ENCODE measurements around the gene IFFO2.

- TF ChIP-seq CTCF (IDR thresholded peaks at IDR 0.05; ENCODE audit: insufficient read depth, low read depth, low read length): no peak
- no peak for TF ChIP-seq EZH2 (IDR thresholded peaks at IDR 0.05; ENCODE audit: insufficient read depth, low read length)
Observed at GRCh38 chr1:18861590-18861989, 94.9 kb downstream of the IFFO2 start.

Data from astrocyte (in vitro differentiated cells and primary cell).